H1 (cell line): ENCODE measurements around the gene PROM2. TPM values are rescaled to one million over a fixed set of nuclear protein-coding genes. Genes with fewer than 3 reads are reported as not detected.

Experiments used
- CTCF ChIA-PET: fragments of 300-600 bp; sonication (Branson Sonifier 250); formaldehyde crosslinking; loops from one replicate; lab custom pipeline; 2021; ENCODE audit not compliant: partially characterized antibody; lab: Charles Lee
- POLR2A ChIA-PET: fragments of 300-600 bp; sonication (Branson Sonifier 250); formaldehyde crosslinking; loops from one replicate; lab custom pipeline; 2021; ENCODE audit warnings: inconsistent platforms; ENCODE audit not compliant: partially characterized antibody; lab: Charles Lee
- DNase-seq, 2 experiments: peaks; one replicate each; pipeline versions ENCODE4 v3.0.0 to v3.0.0-alpha.2; 2010 to 2022; ENCODE audit warnings: low spot score in 2 of 2, low read depth in 1 of 2, mixed read lengths in 1 of 2
- FAIRE-seq: peaks from 2 replicates; lab custom pipeline; 2011; peaks lifted over from hg19 to GRCh38; lab: Jason Lieb, UNC
- H2AFZ ChIP-seq: 2 replicates; pipeline ENCODE4 v1.8.1; 2012; ENCODE audit warnings: low read length, inconsistent platforms
- H2AK5ac ChIP-seq: 2 replicates; pipeline ENCODE4 v1.6.1; 2013; ENCODE audit warnings: low read depth, low read length
- H2BK120ac ChIP-seq: replicated peaks from 2 replicates; pipeline ENCODE3; 2013; ENCODE audit warnings: low read depth, low read length, inconsistent platforms
- H2BK12ac ChIP-seq: 2 replicates; pipeline ENCODE4 v1.6.1; 2013; ENCODE audit warnings: low read depth, low read length
- H2BK15ac ChIP-seq: 2 replicates; pipeline ENCODE4 v1.6.1; 2013; ENCODE audit warnings: low read length
- H2BK20ac ChIP-seq: 2 replicates; pipeline ENCODE4 v1.6.1; 2013; ENCODE audit warnings: low read length
- H2BK5ac ChIP-seq: 2 replicates; pipeline ENCODE4 v1.6.1; 2013; ENCODE audit warnings: low read depth, low read length
- H3K14ac ChIP-seq: 2 replicates; pipeline ENCODE4 v1.6.1; 2013; ENCODE audit warnings: inconsistent platforms; ENCODE audit not compliant: insufficient read length
- H3K18ac ChIP-seq: 2 replicates; pipeline ENCODE4 v1.6.1; 2013; ENCODE audit warnings: low read length; ENCODE audit errors: extremely low read depth
- H3K23ac ChIP-seq: 2 replicates; pipeline ENCODE4 v1.6.1; 2013; ENCODE audit warnings: inconsistent platforms; ENCODE audit not compliant: insufficient read length
- H3K23me2 ChIP-seq: 2 replicates; pipeline ENCODE4 v1.6.1; 2013; ENCODE audit warnings: low read depth, low read length
- H3K27ac ChIP-seq: 2 replicates; pipeline ENCODE4 v1.6.1; 2011; ENCODE audit warnings: low read depth, low read length, inconsistent platforms
- H3K27me3 ChIP-seq, 4 experiments: replicated peaks in 1 of 4; 1 replicate in 1 of 4; 2 replicates in 3 of 4; pipeline versions ENCODE4 v1.6.1 to v1.8.1; 2011 to 2013; ENCODE audit warnings: low read length in 3 of 4, mild to moderate bottlenecking in 3 of 4, inconsistent platforms in 2 of 4, mixed read lengths in 2 of 4, moderate library complexity in 1 of 4; ENCODE audit not compliant: control insufficient read depth in 3 of 4, insufficient read depth in 3 of 4; ENCODE audit errors: extremely low read depth in 1 of 4
- H3K36me3 ChIP-seq, 4 experiments: 2 replicates each; pipeline versions ENCODE4 v1.6.1 to v1.8.1; 2011 to 2013; ENCODE audit warnings: mild to moderate bottlenecking in 4 of 4, low read length in 3 of 4, moderate library complexity in 2 of 4, control low read depth in 1 of 4, inconsistent platforms in 1 of 4; ENCODE audit not compliant: insufficient read depth in 4 of 4, control insufficient read depth in 2 of 4
- H3K4ac ChIP-seq: replicated peaks from 2 replicates; pipeline ENCODE3; 2013; ENCODE audit warnings: low read length, low read depth, mixed read lengths, inconsistent platforms; ENCODE audit not compliant: insufficient read length
- H3K4me1 ChIP-seq, 4 experiments: replicated peaks in 1 of 4; 1 replicate in 1 of 4; 2 replicates in 3 of 4; pipeline versions ENCODE4 v1.6.1 to v1.8.1; 2011 to 2013; ENCODE audit warnings: low read length in 3 of 4, inconsistent platforms in 2 of 4, mixed read lengths in 1 of 4; ENCODE audit not compliant: insufficient read depth in 4 of 4, control insufficient read depth in 3 of 4
- H3K4me2 ChIP-seq, 2 experiments: 2 replicates each; pipeline versions ENCODE4 v1.6.1 to v1.8.1; 2011 to 2013; ENCODE audit warnings: low read depth in 2 of 2, low read length in 2 of 2, control low read depth in 1 of 2, inconsistent platforms in 1 of 2, mild to moderate bottlenecking in 1 of 2; ENCODE audit not compliant: insufficient read depth in 1 of 2
- H3K4me3 ChIP-seq, 4 experiments: fragments of 200-600, 300-600 bp in 1 of 4; sonication (generic), shearing (Covaris generic), sonication (Bioruptor Twin) in 1 of 4; 2 replicates each; pipeline versions ENCODE4 v1.5.1 to v1.8.1; 2011 to 2016; ENCODE audit warnings: low read length in 4 of 4, low read depth in 3 of 4, control low read depth in 2 of 4, inconsistent platforms in 2 of 4, mild to moderate bottlenecking in 2 of 4, mixed read lengths in 1 of 4, moderate library complexity in 1 of 4; ENCODE audit not compliant: insufficient read depth in 2 of 4; ENCODE audit errors: extremely low read depth in 1 of 4
- H3K56ac ChIP-seq: replicated peaks from 2 replicates; pipeline ENCODE3; 2013; ENCODE audit warnings: low read depth, mild to moderate bottlenecking, mixed read lengths, low read length, inconsistent platforms; ENCODE audit not compliant: insufficient read length
- H3K79me1 ChIP-seq: 2 replicates; pipeline ENCODE4 v1.6.1; 2013; ENCODE audit warnings: low read depth, low read length, control low read depth
- H3K79me2 ChIP-seq, 2 experiments: 2 replicates each; pipeline versions ENCODE4 v1.6.1 to v1.8.1; 2012 to 2013; ENCODE audit warnings: low read length in 2 of 2, mild to moderate bottlenecking in 2 of 2, inconsistent platforms in 1 of 2; ENCODE audit not compliant: insufficient read depth in 2 of 2, control insufficient read depth in 1 of 2
- H3K9ac ChIP-seq, 4 experiments: replicated peaks in 1 of 4; 1 replicate in 1 of 4; 2 replicates in 3 of 4; pipeline versions ENCODE4 v1.6.1 to v1.8.1; 2011 to 2013; ENCODE audit warnings: low read depth in 3 of 4, low read length in 3 of 4, control low read depth in 2 of 4, mild to moderate bottlenecking in 2 of 4, moderate library complexity in 2 of 4, inconsistent platforms in 1 of 4; ENCODE audit errors: extremely low read depth in 1 of 4
- H3K9me3 ChIP-seq, 2 experiments: 2 replicates each; pipeline versions ENCODE4 v1.6.1 to v1.8.1; 2012 to 2013; ENCODE audit warnings: mild to moderate bottlenecking in 2 of 2, moderate library complexity in 2 of 2, control low read depth in 1 of 2, inconsistent platforms in 1 of 2, low read depth in 1 of 2, low read length in 1 of 2, mixed read lengths in 1 of 2; ENCODE audit not compliant: insufficient read depth in 2 of 2
- H4K20me1 ChIP-seq, 2 experiments: replicated peaks in 1 of 2; 2 replicates each; pipeline versions ENCODE3 to v1.8.1; 2011 to 2013; ENCODE audit warnings: inconsistent platforms in 2 of 2, low read length in 2 of 2, mild to moderate bottlenecking in 1 of 2; ENCODE audit not compliant: insufficient read depth in 2 of 2, control insufficient read depth in 1 of 2
- H4K5ac ChIP-seq: 2 replicates; pipeline ENCODE4 v1.6.1; 2013; ENCODE audit warnings: low read length, low read depth, mixed read lengths, inconsistent platforms; ENCODE audit not compliant: insufficient read length
- H4K8ac ChIP-seq: 2 replicates; pipeline ENCODE4 v1.8.0; 2013; ENCODE audit warnings: mild to moderate bottlenecking, moderate library complexity, low read length, inconsistent platforms; ENCODE audit not compliant: insufficient read depth; ENCODE audit errors: extremely low read depth
- H4K91ac ChIP-seq: replicated peaks from 2 replicates; pipeline ENCODE3; 2013; ENCODE audit warnings: low read length, mixed read lengths, inconsistent platforms; ENCODE audit not compliant: insufficient read length
- BACH1 ChIP-seq: IDR thresholded peaks from 2 replicates; pipeline ENCODE4 v1.6.1; 2012; ENCODE audit warnings: low read length, improper control_type of control experiment
- BCL11A ChIP-seq, 2 experiments: IDR thresholded peaks; one replicate each; pipeline ENCODE4 v1.6.1; 2011; ENCODE audit warnings: low read depth in 2 of 2, low read length in 2 of 2, mild to moderate bottlenecking in 2 of 2
- CHD2 ChIP-seq: IDR thresholded peaks from 2 replicates; pipeline ENCODE4 v1.6.1; 2012; ENCODE audit warnings: low read length, improper control_type of control experiment
- EZH2 ChIP-seq: fragments of 200-600 bp; sonication (generic); IDR thresholded peaks from 2 replicates; pipeline ENCODE4 v1.7.1; 2012; ENCODE audit warnings: low read depth, mild to moderate bottlenecking, moderate library complexity, low read length, inconsistent platforms; ENCODE audit not compliant: severe bottlenecking
- JUND ChIP-seq: IDR thresholded peaks from 2 replicates; pipeline ENCODE4 v1.6.1; 2011; ENCODE audit warnings: mild to moderate bottlenecking, improper control_type of control experiment, low read length
- MAFK ChIP-seq: IDR thresholded peaks from 2 replicates; pipeline ENCODE4 v1.6.1; 2012; ENCODE audit warnings: low read depth, mild to moderate bottlenecking, improper control_type of control experiment, low read length
- NANOG ChIP-seq: IDR thresholded peaks from 2 replicates; pipeline ENCODE4 v1.6.1; 2011; ENCODE audit warnings: low read length, low read depth, mild to moderate bottlenecking, inconsistent platforms; ENCODE audit not compliant: insufficient read depth, poor library complexity, severe bottlenecking
- RFX5 ChIP-seq: IDR thresholded peaks from 2 replicates; pipeline ENCODE4 v1.6.1; 2011; ENCODE audit warnings: low read depth, low read length, improper control_type of control experiment, borderline replicate concordance
- SIRT6 ChIP-seq: IDR thresholded peaks from one replicate; pipeline ENCODE4 v1.7.1; 2012; ENCODE audit warnings: low read length, inconsistent platforms
- SP2 ChIP-seq: IDR thresholded peaks from 2 replicates; pipeline ENCODE4 v1.6.1; 2012; ENCODE audit warnings: mild to moderate bottlenecking, low read length, inconsistent platforms
- SRF ChIP-seq: IDR thresholded peaks from 2 replicates; pipeline ENCODE4 v1.6.1; 2011; ENCODE audit warnings: mild to moderate bottlenecking, low read depth, low read length, moderate library complexity
- YY1 ChIP-seq: IDR thresholded peaks from 2 replicates; pipeline ENCODE4 v1.6.1; 2011; ENCODE audit warnings: low read depth, mild to moderate bottlenecking, low read length
- WGBS, 2 experiments: shearing (Covaris generic) in 1 of 2; methylation state at CpG; one replicate each; pipeline versions ENCODE4 v1.1.6 to v1.1.7; 2013 to 2015; ENCODE audit warnings: low lambda C conversion rate in 2 of 2, mixed read lengths in 2 of 2, inconsistent platforms in 1 of 2, low coverage in 1 of 2, missing lambda C conversion rate in 1 of 2; ENCODE audit not compliant: insufficient replicate concordance in 2 of 2, insufficient coverage in 1 of 2, insufficient read length in 1 of 2; ENCODE audit errors: extremely low coverage in 1 of 2, missing lambda C conversion rate in 1 of 2; 5-methylcytosine and 5-hydroxymethylcytosine counted together
- polyA plus RNA-seq, 7 experiments: library from polyadenylated mRNA; depleted of rRNA in 3 of 7; stranded (reverse) in 5 of 7; unstranded in 2 of 7; fragments of >200 nt in 5 of 7; fragments of 200-250 nt in 2 of 7; gene quantifications; 1 replicate in 5 of 7; 2 replicates in 1 of 7; 4 replicates in 1 of 7; pipeline versions ENCODE4 v1.2.1 to v1.2.3, GENCODE V29; 2011 to 2013; ENCODE audit warnings: missing spikeins in 2 of 7, mixed read lengths in 2 of 7
- total RNA-seq: library from RNA; stranded (reverse); fragmentation: NEBNext Ultra II Directional; extraction: Animal tissue kit (Norgen Biotek cat#: 25700); gene quantifications from 2 replicates; pipeline ENCODE4 v1.2.1, GENCODE V29; 2021

Gene PROM2
- total and polyA plus RNA-seq, 2 of the 8 experiments (the other 6 are each of a cell fraction or from before 2014, with no cell fraction given): 1.6 to 3.8 TPM

DNA sequence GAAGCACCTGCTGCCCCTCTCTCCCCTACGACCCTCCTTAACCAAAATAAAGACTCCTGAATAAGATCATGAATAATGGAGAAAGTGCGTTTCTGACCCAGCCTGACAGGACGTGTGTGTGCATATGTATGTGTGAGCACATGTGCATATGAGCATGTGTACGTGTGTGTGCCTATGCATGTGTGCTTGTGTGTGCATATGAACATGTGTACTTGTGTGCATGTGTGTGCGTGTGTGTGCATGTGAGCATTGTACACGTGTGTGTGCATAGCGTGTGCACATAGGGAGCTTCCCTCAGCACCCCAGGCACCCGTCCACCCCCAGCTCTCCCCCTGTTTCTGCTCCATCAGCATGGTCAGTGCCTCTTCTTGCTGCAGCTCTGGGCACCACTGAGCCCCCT, 33.6 kb downstream of the PROM2 start:
- H3K4ac ChIP-seq: no peak overlapping the region
- H3K18ac ChIP-seq: no peak overlapping the region
- ChIA-PET POLR2A (no interaction called here), CTCF (no interaction called here)
- no peak overlapping the region for H2AFZ ChIP-seq
- H4K20me1 ChIP-seq: no peaks in the 10 kb centered on the region
- H3K23ac ChIP-seq: no peak overlapping the region
- H2BK5ac ChIP-seq: no peak overlapping the region
- no peak overlapping the region for H4K8ac ChIP-seq
- no peak overlapping the region for H2BK120ac ChIP-seq
- H2AK5ac ChIP-seq: no peak overlapping the region; the same call in 1 of the 2 replicates
- H3K14ac ChIP-seq: no peak overlapping the region
- H3K36me3 ChIP-seq: no peaks in the 10 kb centered on the region
- no peak overlapping the region for H3K9ac ChIP-seq
- H3K56ac ChIP-seq: no peak overlapping the region
- H3K79me2 ChIP-seq: no peaks in the 10 kb centered on the region
- H3K27ac ChIP-seq: no peak overlapping the region
- no peak overlapping the region for H3K4me2 ChIP-seq
- 76% methylated on average over 8 of the region's 8 CpGs; no CpG with 5 or more reads in 1 of the 2 experiments for WGBS, 2 experiments
- no peaks in the 10 kb centered on the region; the same call in 1 of the 2 replicates for H3K23me2 ChIP-seq
- no peaks in the 10 kb centered on the region; a peak in 1 of 7 replicates for H3K4me1 ChIP-seq
- H4K5ac ChIP-seq: no peak overlapping the region
- H3K4me3 ChIP-seq: no peak overlapping the region
- H3K27me3 ChIP-seq: no peaks in the 10 kb centered on the region
- H2BK20ac ChIP-seq: no peak overlapping the region
- DNase-seq (no peak), FAIRE-seq (no peak)
- no peak overlapping the region for H2BK12ac ChIP-seq
- H4K91ac ChIP-seq: no peak overlapping the region
- no peaks in the 10 kb centered on the region for H3K79me1 ChIP-seq
- no peak overlapping the region for H2BK15ac ChIP-seq
- no peak for TF ChIP-seq NANOG
- no peak for TF ChIP-seq BCL11A (IDR thresholded peaks at IDR 0.05; ENCODE audit: low read depth in 2 of 2, low read length in 2 of 2)
- TF ChIP-seq RFX5: no peak
- TF ChIP-seq SRF: no peak
- no peak for TF ChIP-seq SP2
- TF ChIP-seq YY1: no peak
- no peak for TF ChIP-seq JUND
- TF ChIP-seq MAFK: no peak
- TF ChIP-seq SIRT6: no peak
- TF ChIP-seq EZH2: no peak
- no peak for TF ChIP-seq BACH1
- no peak for TF ChIP-seq CHD2
- peaks cover 57 to 97% of the 10 kb centered on the region in 2 experiments for H3K9me3 ChIP-seq
